Upper lobe of right lung (tissue), 1 donor: ENCODE data around the gene ANO1. TPM values are rescaled to one million over a fixed set of nuclear protein-coding genes. Genes with fewer than 3 reads are reported as not detected.

Experiments
- ATAC-seq: fragments of 200-7000 bp; cut with Tn5 transposase; one replicate; pipeline ENCODE4 v1.9.1; 2020; ENCODE audit warnings: mild to moderate bottlenecking, moderate library complexity
- DNase-seq: peaks from one replicate; pipeline ENCODE4 v3.0.0-alpha.2; 2020
- H3K27ac ChIP-seq: fragments of 200-600 bp; one replicate; pipeline ENCODE4 v1.8.0; 2022
- H3K27me3 ChIP-seq: fragments of 200-600 bp; one replicate; pipeline ENCODE4 v1.8.0; 2022; ENCODE audit warnings: mild to moderate bottlenecking
- H3K36me3 ChIP-seq: fragments of 200-600 bp; one replicate; pipeline ENCODE4 v1.8.0; 2022
- H3K4me1 ChIP-seq: fragments of 200-600 bp; one replicate; pipeline ENCODE4 v1.8.0; 2022
- H3K4me3 ChIP-seq: fragments of 200-600 bp; one replicate; pipeline ENCODE4 v1.8.0; 2022; ENCODE audit warnings: mild to moderate bottlenecking
- H3K9me3 ChIP-seq: fragments of 200-600 bp; one replicate; pipeline ENCODE4 v1.8.0; 2022
- CTCF ChIP-seq: fragments of 200-600 bp; IDR thresholded peaks from one replicate; pipeline ENCODE4 v1.8.0; 2022; ENCODE audit warnings: antibody characterized with exemption
- intact Hi-C: fragments of 100-400 bp; cut with DNase I; formaldehyde crosslinking; loops from one replicate; pipeline ENCODE4 v1.11.0; 2022
- total RNA-seq: library from RNA; stranded (reverse); fragmentation: NEBNext Ultra II Directional; extraction: Animal tissue kit (Norgen Biotek cat#: 25700); gene quantifications from one replicate; pipeline ENCODE4 v1.2.1, GENCODE V29; 2021
- donor health status: DM: no; HTN: yes; CAD: no; lungs with severe emphysema.

The ANO1 gene
- total RNA-seq, 1 donor from 2014 or later = 16.8 TPM

GRCh38 chr11:70116386-70117065 is 38.4 kb downstream of the ANO1 start:
- Histone ChIP-seq H3K4me1 (no peaks in the 10 kb centered on the region), H3K9me3 (no peaks in the 10 kb centered on the region), H3K27me3 (no peaks in the 10 kb centered on the region), H3K36me3 (no peaks in the 10 kb centered on the region), H3K27ac (no peak overlapping the region), H3K4me3 (no peak overlapping the region)
- no peak for ATAC-seq
- DNase-seq = no peak
- intact Hi-C loops = no loop called here
- TF ChIP-seq CTCF = no peak

- Histone ChIP-seq H3K36me3 (no peaks in the 10 kb centered on the region), H3K9me3 (no peaks in the 10 kb centered on the region), H3K27ac (no peak overlapping the region), H3K4me1 (no peaks in the 10 kb centered on the region), H3K4me3 (no peak overlapping the region), H3K27me3 (no peaks in the 10 kb centered on the region)
- DNase-seq = no peak
- intact Hi-C loops = no loop called here
- no peak for TF ChIP-seq CTCF
- no peak for ATAC-seq
Measured at GRCh38 chr11:70117567-70118145, 39.5 kb downstream of the ANO1 start.

GRCh38 chr11:70118642-70119041 is 40.5 kb downstream of the ANO1 start:
- H3K27ac ChIP-seq = no peak overlapping the region
- ATAC-seq (no peak), DNase-seq (no peak)
- H3K27me3 ChIP-seq = no peaks in the 10 kb centered on the region
- H3K36me3 ChIP-seq = no peaks in the 10 kb centered on the region
- intact Hi-C loops = no loop called here
- H3K9me3 ChIP-seq = no peaks in the 10 kb centered on the region
- H3K4me1 ChIP-seq = no peaks in the 10 kb centered on the region
- no peak overlapping the region for H3K4me3 ChIP-seq
- TF ChIP-seq CTCF = no peak

GRCh38 chr11:70119502-70119901 is 41.4 kb downstream of the ANO1 start:
- DNase-seq = no peak
- H3K27ac ChIP-seq = no peak overlapping the region
- TF ChIP-seq CTCF = no peak
- H3K27me3 ChIP-seq = no peaks in the 10 kb centered on the region
- no peaks in the 10 kb centered on the region for H3K36me3 ChIP-seq
- no peaks in the 10 kb centered on the region for H3K4me1 ChIP-seq
- intact Hi-C loops = no loop called here
- H3K4me3 ChIP-seq = no peak overlapping the region
- ATAC-seq = no peak
- H3K9me3 ChIP-seq = no peaks in the 10 kb centered on the region

- no peak for TF ChIP-seq CTCF
- H3K27ac ChIP-seq = no peak overlapping the region
- H3K4me3 ChIP-seq = no peak overlapping the region
- intact Hi-C loops = no loop called here
- DNase-seq (no peak), ATAC-seq (no peak)
- no peaks in the 10 kb centered on the region for H3K4me1 ChIP-seq
- no peaks in the 10 kb centered on the region for H3K9me3 ChIP-seq
- no peaks in the 10 kb centered on the region for H3K27me3 ChIP-seq
- no peaks in the 10 kb centered on the region for H3K36me3 ChIP-seq
Measured at GRCh38 chr11:70120674-70121073, 42.6 kb downstream of the ANO1 start.
